Lower leg skin (tissue), 4 donors: ENCODE data around the gene DBR1. TPM values are rescaled to one million over a fixed set of nuclear protein-coding genes. Genes with fewer than 3 reads are reported as not detected.

Experiments used
- DNase-seq, 2 donors: peaks; one replicate each; pipeline ENCODE4 v3.0.0-alpha.2; 2019; ENCODE audit warnings: low spot score in 2 of 2
- H3K4me3 ChIP-seq: fragments of 200-600 bp; sonication (generic); 2 replicates; pipeline ENCODE4 v1.5.1; 2017; ENCODE audit warnings: mild to moderate bottlenecking, low read depth; ENCODE audit not compliant: poor library complexity, severe bottlenecking
- CTCF ChIP-seq, 3 donors: fragments of 450-650 bp; IDR thresholded peaks; one replicate each; pipeline ENCODE4 v1.5.1; 2016; ENCODE audit warnings: antibody characterized with exemption in 3 of 3, mild to moderate bottlenecking in 3 of 3, moderate library complexity in 2 of 3
- POLR2A ChIP-seq, 2 donors: fragments of 450-650 bp; IDR thresholded peaks; one replicate each; pipeline ENCODE4 v1.6.1; 2016 to 2017; ENCODE audit warnings: antibody characterized with exemption in 2 of 2, mild to moderate bottlenecking in 1 of 2, moderate library complexity in 1 of 2
- WGBS, 2 donors: methylation state at CpG; one replicate each; pipeline ENCODE4 v1.1.5; 2018; 5-methylcytosine and 5-hydroxymethylcytosine counted together
- intact Hi-C: fragments of 100-400 bp; cut with DNase I; formaldehyde crosslinking; loops from one replicate; pipeline ENCODE4 v1.15.0; 2023; ENCODE audit warnings: low total_unique reads
- total RNA-seq, 4 donors: library from RNA; depleted of rRNA; stranded (reverse); fragments of >200 nt; gene quantifications; one replicate each; pipeline ENCODE4 v1.1.0, GENCODE V29; 2016

DBR1 gene
- total RNA-seq, 4 donors from 2014 or later, result 9.1 to 13.9 (median 11.9) TPM

- intact Hi-C loops, result no loop called here
- no peak for TF ChIP-seq CTCF (IDR thresholded peaks at IDR 0.05)
- no peak for TF ChIP-seq POLR2A (IDR thresholded peaks at IDR 0.05)
- no peak for DNase-seq
- no peak overlapping the region for H3K4me3 ChIP-seq
- 77 to 83% methylated on average over 1 of the region's 1 CpG for WGBS, 2 donors
Measured at GRCh38 chr3:138219255-138219654, 44.5 kb upstream of the DBR1 start.

- 95 to 98% methylated on average over 7 of the region's 7 CpGs for WGBS, 2 donors
- H3K4me3 ChIP-seq, result no peak overlapping the region
- no peak for DNase-seq
- intact Hi-C loops, result no loop called here
- TF ChIP-seq CTCF (IDR thresholded peaks at IDR 0.05), result no peak
- no peak for TF ChIP-seq POLR2A (IDR thresholded peaks at IDR 0.05)
Measured at GRCh38 chr3:138213398-138214085, 38.8 kb upstream of the DBR1 start.

GRCh38 chr3:138210528-138210927, 35.8 kb upstream of the DBR1 start:
- H3K4me3 ChIP-seq, result no peak overlapping the region
- DNase-seq, result no peak
- 86 to 90% methylated on average over 3 of the region's 3 CpGs for WGBS, 2 donors
- intact Hi-C loops, result no loop called here
- TF ChIP-seq POLR2A (IDR thresholded peaks at IDR 0.05), result no peak
- no peak for TF ChIP-seq CTCF (IDR thresholded peaks at IDR 0.05)

GRCh38 chr3:138206196-138206595, 31.5 kb upstream of the DBR1 start:
- no peak for TF ChIP-seq CTCF (IDR thresholded peaks at IDR 0.05)
- TF ChIP-seq POLR2A (IDR thresholded peaks at IDR 0.05), result no peak
- intact Hi-C loops, result no loop called here
- DNase-seq, result no peak
- H3K4me3 ChIP-seq, result no peak overlapping the region
- 94 to 98% methylated on average over 2 of the region's 2 CpGs for WGBS, 2 donors

GRCh38 chr3:138205527-138205926, 30.8 kb upstream of the DBR1 start:
- DNase-seq, result no peak
- 87 to 92% methylated on average over 5 of the region's 5 CpGs for WGBS, 2 donors
- no peak for TF ChIP-seq POLR2A (IDR thresholded peaks at IDR 0.05)
- TF ChIP-seq CTCF (IDR thresholded peaks at IDR 0.05), result no peak
- intact Hi-C loops, result no loop called here
- H3K4me3 ChIP-seq, result no peak overlapping the region

- intact Hi-C loops, result no loop called here
- no peak for DNase-seq
- no peak overlapping the region for H3K4me3 ChIP-seq
Measured at GRCh38 chr3:138203938-138204337, 29.2 kb upstream of the DBR1 start.

More at GRCh38 chr3:138203938-138204337, 29.2 kb upstream of the DBR1 start:
- 89% methylated on average over 4 of the region's 4 CpGs for WGBS, 2 donors
- TF ChIP-seq CTCF (IDR thresholded peaks at IDR 0.05), result no peak
- no peak for TF ChIP-seq POLR2A (IDR thresholded peaks at IDR 0.05)
